SU-DHL-6 (cell line): ENCODE measurements around the gene RUNX2.
"Not testable (repeated sequence)": the region's sequence is repeated elsewhere in the genome, so short reads cannot be mapped to it uniquely, and the experiment has no call there.

Experiments used
- EZH2phosphoT487 ChIP-seq: fragments of 200-600 bp; sonication (generic), shearing (Covaris generic); conservative IDR thresholded peaks from 2 replicates; pipeline ENCODE4 v1.6.1; 2018; ENCODE audit warnings: mild to moderate bottlenecking, antibody characterized with exemption, low read length, moderate library complexity, mixed read lengths
- TF ChIP-seq, protein P1 (sequence below): fragments of 200-600 bp; sonication (generic); IDR thresholded peaks from one replicate; pipeline ENCODE4 v1.5.1; 2017; ENCODE audit warnings: antibody characterized with exemption, mild to moderate bottlenecking, low read length, moderate library complexity; ENCODE audit not compliant: insufficient read depth, poor library complexity, severe bottlenecking

DNA sequence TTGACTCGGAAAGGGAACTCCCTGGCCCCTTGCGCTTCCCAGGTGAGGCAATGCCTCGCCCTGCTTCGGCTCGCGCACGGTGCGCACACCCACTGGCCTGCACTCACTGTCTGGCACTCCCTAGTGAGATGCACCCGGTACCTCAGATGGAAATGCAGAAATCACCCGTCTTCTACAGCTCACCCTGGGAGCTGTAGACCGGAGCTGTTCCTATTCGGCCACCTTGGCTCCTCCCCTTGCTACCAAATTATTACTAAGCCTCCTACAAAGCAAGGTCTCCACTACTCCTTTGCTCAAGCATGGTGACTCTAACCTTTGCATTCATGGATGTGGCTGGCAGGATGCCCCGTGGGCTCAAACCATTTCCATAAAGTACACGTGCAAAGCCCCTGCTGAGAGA is 347.0 kb downstream of the RUNX2 start:
- TF ChIP-seq, protein P1, sequence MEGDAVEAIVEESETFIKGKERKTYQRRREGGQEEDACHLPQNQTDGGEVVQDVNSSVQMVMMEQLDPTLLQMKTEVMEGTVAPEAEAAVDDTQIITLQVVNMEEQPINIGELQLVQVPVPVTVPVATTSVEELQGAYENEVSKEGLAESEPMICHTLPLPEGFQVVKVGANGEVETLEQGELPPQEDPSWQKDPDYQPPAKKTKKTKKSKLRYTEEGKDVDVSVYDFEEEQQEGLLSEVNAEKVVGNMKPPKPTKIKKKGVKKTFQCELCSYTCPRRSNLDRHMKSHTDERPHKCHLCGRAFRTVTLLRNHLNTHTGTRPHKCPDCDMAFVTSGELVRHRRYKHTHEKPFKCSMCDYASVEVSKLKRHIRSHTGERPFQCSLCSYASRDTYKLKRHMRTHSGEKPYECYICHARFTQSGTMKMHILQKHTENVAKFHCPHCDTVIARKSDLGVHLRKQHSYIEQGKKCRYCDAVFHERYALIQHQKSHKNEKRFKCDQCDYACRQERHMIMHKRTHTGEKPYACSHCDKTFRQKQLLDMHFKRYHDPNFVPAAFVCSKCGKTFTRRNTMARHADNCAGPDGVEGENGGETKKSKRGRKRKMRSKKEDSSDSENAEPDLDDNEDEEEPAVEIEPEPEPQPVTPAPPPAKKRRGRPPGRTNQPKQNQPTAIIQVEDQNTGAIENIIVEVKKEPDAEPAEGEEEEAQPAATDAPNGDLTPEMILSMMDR, result not testable (repeated sequence)
- not testable (repeated sequence) for TF ChIP-seq EZH2phosphoT487
